Measurements from ENCODE around the gene C22orf39.

C22orf39 gene

GRCh38 chr22:19424186-19424500 lies 23.4 kb downstream of the C22orf39 start:
- DNase-seq: no peak

GRCh38 chr22:19422440-19423301 lies 24.8 kb downstream of the C22orf39 start:
- no peak for DNase-seq

- no peak for DNase-seq
Observed at GRCh38 chr22:19420321-19420720, 27.2 kb downstream of the C22orf39 start.

- DNase-seq: no peak
Observed at GRCh38 chr22:19419464-19420178, 27.9 kb downstream of the C22orf39 start.

GRCh38 chr22:19419086-19419463 lies 28.4 kb downstream of the C22orf39 start:
- no peak for DNase-seq

GRCh38 chr22:19412923-19413322 lies 34.6 kb downstream of the C22orf39 start:
- no peak for DNase-seq

- DNase-seq: no peak
Observed at GRCh38 chr22:19412478-19412877, 35.0 kb downstream of the C22orf39 start.

GRCh38 chr22:19411690-19412045 lies 35.8 kb downstream of the C22orf39 start:
- no peak for DNase-seq

- DNase-seq: no peak
Observed at GRCh38 chr22:19410941-19411689, 36.4 kb downstream of the C22orf39 start.

- no peak for DNase-seq
Observed at GRCh38 chr22:19407649-19408606, 39.6 kb downstream of the C22orf39 start.

GRCh38 chr22:19406846-19407245 lies 40.7 kb downstream of the C22orf39 start:
- DNase-seq: no peak

GRCh38 chr22:19406281-19406811 lies 41.2 kb downstream of the C22orf39 start:
- no peak for DNase-seq

- DNase-seq: no peak
Observed at GRCh38 chr22:19405652-19406051, 41.9 kb downstream of the C22orf39 start.

- DNase-seq: no peak
Observed at GRCh38 chr22:19405133-19405532, 42.4 kb downstream of the C22orf39 start.

GRCh38 chr22:19404676-19405075 lies 42.8 kb downstream of the C22orf39 start:
- DNase-seq: no peak

GRCh38 chr22:19402642-19403191 lies 44.8 kb downstream of the C22orf39 start:
- no peak for DNase-seq

- no peak for DNase-seq
Observed at GRCh38 chr22:19401483-19401882, 46.0 kb downstream of the C22orf39 start.

GRCh38 chr22:19400881-19401280 lies 46.6 kb downstream of the C22orf39 start:
- DNase-seq: no peak

- DNase-seq: no peak
Observed at GRCh38 chr22:19398652-19399051, 48.9 kb downstream of the C22orf39 start.

GRCh38 chr22:19398206-19398605 lies 49.3 kb downstream of the C22orf39 start:
- DNase-seq: no peak

GRCh38 chr22:19397734-19398104 lies 49.8 kb downstream of the C22orf39 start:
- no peak for DNase-seq
